Stimulated activated CD4-positive, alpha-beta T cell treated with anti-CD3 and anti-CD28 coated beads, TNF-alpha, amount 100 ng/mL, for 24 hours (primary cell): ENCODE measurements around the gene REEP6.
"Not testable (repeated sequence)": the region's sequence is repeated elsewhere in the genome, so short reads cannot be mapped to it uniquely, and the experiment has no call there.

ENCODE experiments used
- DNase-seq, 3 experiments: peaks; one replicate each; pipeline ENCODE4 v3.0.0-alpha.2; 2020; ENCODE audit warnings: low read depth in 3 of 3

Gene REEP6

GRCh38 chr19:1490311-1491113, 469 bp upstream of the REEP6 start, which contains the start of gene PCSK4:
Gene PCSK4, minus strand, starts transcription at chr19:1490350. Its CDS starts 4 bp downstream, at chr19:1490346.
- DNase-seq = peak; percentile 96 to 98 (median 97)

GRCh38 chr19:1491849-1492170, 829 bp downstream of the REEP6 start:
- DNase-seq = no peak

DNA sequence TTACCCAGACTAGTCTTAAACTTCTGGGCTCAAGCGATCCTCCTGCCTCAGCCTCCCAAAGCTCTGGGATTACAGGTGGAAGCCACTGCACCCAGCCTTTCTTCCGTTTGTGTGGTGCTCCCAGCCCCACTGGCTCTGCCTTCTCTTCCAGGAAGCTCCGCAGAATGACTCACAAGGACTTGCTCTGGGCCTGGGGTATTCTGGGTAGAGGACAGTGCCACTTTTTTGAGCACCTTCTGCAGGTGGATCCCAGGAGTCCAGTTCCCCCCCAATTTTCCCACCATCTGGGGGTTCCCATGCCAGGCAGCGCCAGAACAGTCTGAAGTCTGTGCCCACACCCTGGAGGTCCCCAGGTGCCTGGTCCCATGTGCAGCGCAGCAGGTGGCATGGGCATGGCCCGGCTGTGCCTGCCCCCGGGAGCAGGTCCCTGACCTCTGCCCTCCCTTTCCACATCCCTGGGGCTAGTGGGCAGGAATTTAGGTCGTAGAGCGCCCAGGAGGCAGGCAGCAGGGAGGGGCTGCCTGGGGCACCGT, 1.6 kb downstream of the REEP6 start:
- no peak for DNase-seq

DNA sequence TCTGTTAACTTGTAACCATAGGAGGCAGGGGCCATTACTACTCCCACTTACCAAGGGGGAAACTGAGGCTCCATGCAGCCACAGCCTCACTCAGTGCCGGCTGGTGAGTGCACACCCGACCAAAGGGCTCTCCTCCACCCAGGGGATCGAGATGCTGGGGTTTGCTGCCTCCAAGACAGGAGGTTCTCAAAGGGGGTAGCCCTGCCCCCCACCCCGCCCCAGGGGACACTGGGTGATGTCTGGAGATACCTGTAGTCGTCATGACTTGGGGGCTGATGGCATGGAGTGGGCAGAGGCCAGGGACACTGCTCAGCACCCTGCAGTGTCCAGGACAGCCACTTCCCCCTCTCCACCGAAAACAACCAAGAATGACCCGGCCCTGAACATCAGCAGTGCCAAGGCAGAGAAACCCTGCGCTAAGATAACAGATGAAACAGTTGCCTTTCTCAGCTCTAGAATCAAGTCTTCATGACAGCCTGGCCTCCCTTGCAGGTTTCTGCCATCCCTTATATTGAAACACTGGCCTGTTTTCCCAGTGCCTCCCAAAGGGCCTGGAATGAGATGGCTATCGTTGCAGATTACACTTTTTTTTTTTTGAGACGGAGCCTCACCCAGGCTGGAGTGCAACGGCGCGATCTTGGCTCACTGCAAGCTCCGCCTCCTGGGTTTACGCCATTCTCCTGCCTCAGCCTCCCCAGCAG, 3.3 kb downstream of the REEP6 start:
- no peak for DNase-seq

DNA sequence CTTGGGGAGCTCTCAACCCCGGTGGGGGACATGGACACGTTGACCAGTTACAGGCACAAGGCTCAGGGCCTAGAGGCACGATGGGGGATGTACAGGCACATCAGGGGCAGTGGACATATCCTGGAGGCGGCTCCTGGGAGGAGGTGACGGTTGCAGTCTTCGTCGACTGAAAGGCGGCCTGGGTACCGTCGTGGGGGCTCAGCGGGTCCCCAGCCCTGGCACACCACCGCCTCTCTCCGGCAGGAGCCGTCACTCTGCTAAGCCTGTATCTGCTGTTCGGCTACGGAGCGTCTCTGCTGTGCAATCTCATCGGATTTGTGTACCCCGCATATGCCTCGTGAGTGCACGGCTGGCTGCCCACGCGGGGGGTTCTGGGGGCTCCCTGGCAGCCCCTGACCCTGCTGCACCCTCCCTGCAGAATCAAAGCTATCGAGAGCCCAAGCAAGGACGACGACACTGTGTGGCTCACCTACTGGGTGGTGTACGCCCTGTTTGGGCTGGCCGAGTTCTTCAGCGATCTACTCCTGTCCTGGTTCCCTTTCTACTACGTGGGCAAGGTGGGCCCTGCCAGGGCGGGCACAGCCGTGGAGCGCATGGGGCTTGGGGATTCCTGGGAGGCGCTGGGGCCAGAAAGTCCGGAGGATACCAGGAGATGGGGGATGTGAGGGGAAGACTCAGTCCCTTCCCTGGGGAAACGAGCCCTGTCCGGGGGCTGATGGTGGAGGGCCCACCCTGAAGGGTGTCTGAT, 4.2 kb downstream of the REEP6 start:
- DNase-seq = no peak

DNA sequence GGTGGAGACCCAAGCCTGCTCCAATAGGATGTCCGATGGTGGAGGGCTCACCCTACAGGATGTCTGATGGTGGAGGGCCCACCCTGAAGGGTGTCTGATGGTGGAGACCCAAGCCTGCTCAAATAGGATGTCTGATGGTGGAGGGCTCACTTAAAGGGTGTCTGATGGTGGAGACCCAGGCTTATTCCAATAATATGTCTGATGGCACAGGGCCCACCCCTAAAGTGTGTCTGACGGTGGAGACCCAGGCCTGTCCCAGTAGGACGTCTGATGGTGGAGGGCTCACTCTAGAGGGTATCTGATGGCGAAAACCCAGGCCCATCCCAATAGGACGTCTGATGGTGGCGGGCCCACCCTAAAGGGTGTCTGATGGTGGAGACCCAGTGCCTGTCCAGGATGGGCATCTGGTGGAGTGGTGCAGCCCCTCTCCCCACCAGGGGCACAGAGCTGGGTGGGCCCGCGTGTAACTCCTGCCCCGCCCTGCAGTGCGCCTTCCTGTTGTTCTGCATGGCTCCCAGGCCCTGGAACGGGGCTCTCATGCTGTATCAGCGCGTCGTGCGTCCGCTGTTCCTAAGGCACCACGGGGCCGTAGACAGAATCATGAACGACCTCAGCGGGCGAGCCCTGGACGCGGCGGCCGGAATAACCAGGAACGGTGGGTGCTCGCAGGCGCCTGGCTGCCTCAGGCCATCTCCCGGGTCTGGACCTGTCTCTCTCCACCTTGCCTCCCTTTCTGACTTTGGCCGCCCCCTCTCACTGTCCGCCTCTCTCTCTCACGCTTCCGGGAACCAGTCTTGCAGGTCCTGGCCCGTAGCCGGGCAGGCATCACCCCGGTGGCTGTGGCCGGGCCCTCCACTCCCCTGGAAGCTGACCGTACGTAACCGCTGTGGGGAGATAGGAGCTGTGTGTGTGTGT, 5.1 kb downstream of the REEP6 start:
- no peak for DNase-seq

DNA sequence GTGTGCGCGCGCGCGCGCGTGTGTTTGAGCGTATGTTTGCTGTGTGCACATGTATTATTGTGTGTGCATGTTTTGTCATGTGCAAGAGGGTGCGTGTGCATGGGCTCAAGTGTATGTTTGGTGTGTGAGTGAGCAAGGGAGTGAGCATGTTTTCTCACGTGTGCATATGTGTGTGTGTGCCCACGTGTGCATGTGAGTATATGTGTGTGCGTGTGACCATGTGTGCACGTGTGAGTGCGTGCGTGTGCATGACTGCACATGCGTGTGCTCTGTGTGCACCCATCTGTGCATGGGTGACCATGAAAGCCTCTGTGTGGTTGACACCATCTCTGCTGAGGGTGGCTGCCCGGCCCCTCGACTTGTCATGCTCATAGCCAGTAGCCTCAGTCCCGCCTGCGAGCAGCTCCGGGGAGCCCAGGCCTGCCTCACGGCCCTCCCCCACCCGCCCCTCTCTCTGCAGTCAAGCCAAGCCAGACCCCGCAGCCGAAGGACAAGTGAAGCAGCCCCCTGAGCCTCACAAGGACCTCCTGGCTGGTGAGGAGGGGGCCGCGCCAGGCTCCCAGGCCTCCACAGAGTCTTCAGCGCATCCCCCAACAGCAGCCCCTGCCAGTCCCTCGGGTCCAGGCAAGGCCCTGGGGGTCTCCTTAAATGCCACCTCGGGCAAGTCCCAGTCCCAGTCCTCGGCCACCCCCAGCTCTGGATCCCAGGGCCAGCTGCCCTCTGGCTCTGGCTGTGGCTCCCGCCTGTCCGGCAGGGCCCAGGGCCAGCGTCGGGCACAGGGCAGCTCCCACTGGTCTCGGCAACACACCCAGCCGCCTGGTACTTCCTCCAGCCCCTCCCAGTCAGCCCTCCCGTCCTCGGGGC, 6.0 kb downstream of the REEP6 start:
- DNase-seq = no peak

- DNase-seq = no peak
These were observed 6.7 kb downstream of the REEP6 start for GRCh38 chr19:1497578-1498235.

- DNase-seq = not testable (repeated sequence)
These were observed 8.2 kb downstream of the REEP6 start for GRCh38 chr19:1499231-1499630.

DNA sequence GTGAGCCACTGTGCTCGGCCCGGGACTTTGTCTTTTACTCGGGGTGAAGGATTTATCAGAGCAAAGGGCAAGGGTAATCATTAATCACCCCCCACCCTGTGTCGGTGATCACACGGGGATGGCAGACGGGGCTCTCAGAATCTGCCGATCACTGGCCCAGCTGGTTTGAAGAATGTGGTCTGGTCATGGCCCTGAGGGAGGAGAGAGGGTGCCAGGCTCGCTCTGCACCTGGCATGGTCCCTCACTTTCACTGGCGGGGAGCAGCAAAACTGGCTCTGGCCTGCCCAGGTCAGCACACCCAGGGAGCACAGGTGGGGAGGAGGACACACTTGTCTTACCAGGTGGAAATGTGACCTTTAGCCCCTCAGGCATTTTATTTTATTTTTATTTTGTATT, 10.2 kb downstream of the REEP6 start:
- DNase-seq = no peak

GRCh38 chr19:1502433-1503088, 11.6 kb downstream of the REEP6 start:
- no peak for DNase-seq

DNA sequence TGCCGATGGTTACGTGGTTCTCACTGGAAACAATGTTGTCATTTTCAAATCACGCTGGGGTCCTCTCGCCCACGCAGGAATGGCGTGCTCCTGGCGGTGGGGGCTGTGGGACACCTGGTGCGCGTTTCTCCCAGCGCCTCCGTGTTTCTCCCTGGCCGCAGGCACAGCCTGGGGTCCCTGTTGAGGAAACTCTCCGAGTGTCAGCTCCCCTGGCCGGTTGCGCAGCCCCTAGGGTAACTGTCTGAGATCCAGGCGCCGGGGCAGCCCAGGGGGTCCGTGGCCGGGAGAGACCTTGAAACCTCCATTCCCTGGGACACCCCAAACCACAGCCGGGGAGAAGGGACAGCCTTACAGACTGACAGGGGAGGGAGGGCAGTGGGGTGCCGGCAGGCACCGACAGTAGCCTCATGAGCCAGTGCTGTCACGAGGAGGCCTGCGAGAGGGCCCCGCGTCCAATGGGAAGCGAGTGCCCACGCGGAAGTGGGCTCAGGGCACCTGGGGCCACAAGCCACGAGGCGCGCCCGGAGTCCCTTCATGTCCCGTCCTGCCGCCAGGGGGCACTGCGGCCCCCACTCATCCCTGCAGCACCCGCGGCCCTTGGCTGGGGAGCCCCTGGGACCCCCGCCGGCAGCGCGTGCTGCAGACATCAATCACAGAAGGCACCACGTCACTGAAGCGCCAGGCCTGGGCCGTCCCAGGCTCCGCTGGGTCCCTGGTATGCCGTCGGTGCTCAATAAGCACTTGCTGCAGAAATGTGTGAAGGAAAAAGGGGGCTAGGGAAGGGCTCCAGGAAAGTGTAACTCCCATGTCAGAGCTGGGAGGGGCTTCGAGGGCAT, 12.3 kb downstream of the REEP6 start:
- DNase-seq = peak; percentile 42 to 74 (median 44)

DNA sequence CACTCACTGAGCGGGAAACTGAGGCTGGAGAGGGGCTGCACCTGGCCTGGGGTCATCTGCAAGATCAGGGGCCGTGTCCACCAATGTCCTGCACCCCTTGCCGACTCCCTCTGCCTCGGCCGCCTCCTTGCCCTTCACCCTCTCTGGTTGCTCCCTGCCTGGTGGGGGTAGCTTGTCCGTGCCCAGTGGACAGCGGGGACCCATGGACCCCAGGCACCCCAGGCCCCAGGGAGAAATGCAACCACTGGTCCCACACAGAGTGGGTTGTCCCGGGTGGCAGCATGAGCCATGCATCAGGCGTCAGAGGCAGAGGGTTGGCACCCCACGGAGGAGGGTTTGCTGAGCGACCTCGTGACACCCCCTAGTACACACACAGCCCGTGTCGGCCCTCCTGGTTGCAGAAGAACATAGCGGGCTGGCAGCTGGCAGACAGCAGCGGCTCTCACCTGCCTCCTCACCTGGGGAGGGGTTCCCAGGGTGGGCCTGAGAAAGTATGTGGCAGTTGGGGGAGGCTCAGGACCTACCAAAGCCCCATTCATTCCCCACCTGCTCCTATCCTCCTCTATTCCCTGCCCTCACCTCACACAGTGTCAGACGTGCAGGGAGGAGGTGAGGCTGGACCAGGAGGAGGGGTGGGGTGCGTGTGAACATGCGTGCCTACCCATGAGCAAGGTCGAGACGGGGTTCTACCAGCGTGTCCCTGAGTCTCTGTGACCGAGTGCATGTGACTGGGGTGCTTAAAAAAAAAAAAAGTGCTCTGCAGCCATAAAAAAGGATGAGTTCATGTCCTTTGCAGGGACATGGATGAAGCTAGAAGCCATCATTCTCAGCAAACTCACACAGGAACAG, 13.2 kb downstream of the REEP6 start:
- no peak for DNase-seq

- no peak for DNase-seq
These were observed 14.0 kb downstream of the REEP6 start for GRCh38 chr19:1505012-1505411.

- DNase-seq = no peak
These were observed 15.3 kb downstream of the REEP6 start for GRCh38 chr19:1505991-1506881.

DNA sequence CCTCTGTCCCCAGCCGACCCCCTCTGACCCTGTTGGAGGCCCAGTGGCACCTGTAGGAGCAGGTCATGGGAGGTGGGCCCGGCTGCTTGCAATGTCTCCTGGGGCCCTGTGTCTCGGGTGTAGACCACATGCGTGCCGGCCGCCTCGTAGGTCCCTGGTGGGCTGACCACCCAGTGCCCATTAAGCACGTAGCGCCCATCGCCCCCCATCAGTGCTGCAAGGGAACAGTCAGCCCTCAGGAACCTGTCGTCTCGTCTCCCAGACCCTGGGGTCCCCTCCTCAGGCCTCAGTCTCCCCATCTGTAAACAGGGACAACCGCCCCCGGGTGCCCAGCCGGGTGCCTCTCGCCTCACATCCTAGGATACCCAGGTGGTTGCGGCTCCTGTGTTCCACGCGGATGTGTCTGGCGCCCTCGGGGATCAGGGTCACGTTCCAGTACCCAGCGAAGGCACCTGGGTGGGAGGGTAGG, 16.2 kb downstream of the REEP6 start:
- no peak for DNase-seq
